EH (cell line): Measurements from ENCODE around the gene AP5S1.
A peak's percentile ranks its signal among the peaks of the same experiment; 100 is the strongest.
"Not testable (repeated sequence)": the region's sequence is repeated elsewhere in the genome, so short reads cannot be mapped to it uniquely, and the experiment has no call there.

Experiments
- DNase-seq: peaks from one replicate; pipeline ENCODE4 v3.0.0-alpha.2; 2015; ENCODE audit warnings: low read depth

The AP5S1 gene

GRCh38 chr20:3789201-3789600, 31.1 kb upstream of the AP5S1 start:
- not testable (repeated sequence) for DNase-seq

DNA sequence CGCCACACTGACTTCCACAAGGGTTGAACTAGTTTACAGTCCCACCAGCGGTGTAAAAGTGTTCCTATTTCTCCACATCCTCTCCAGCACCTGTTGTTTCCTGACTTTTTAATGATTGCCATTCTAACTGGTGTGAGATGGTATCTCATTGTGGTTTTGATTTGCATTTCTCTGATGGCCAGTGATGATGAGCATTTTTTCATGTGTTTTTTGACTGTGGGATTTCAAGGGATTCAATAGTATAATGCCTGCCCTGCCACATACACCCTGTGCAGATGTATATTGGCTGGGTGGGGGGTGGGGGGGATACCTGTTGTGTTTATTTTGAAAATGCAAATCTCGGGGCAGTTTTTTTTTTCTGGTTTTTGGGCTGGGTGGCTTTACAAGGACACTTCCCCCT, 26.2 kb upstream of the AP5S1 start:
- not testable (repeated sequence) for DNase-seq

- DNase-seq = no peak
These were observed 25.5 kb upstream of the AP5S1 start for GRCh38 chr20:3794701-3795420.

- DNase-seq = peak; percentile 92
These were observed 24.6 kb upstream of the AP5S1 start, which contains the start of gene CDC25B for GRCh38 chr20:3795511-3796468. CDC25B (plus strand) TSS chr20:3796310; CDS start chr20:3796532, 222 bp downstream.

DNA sequence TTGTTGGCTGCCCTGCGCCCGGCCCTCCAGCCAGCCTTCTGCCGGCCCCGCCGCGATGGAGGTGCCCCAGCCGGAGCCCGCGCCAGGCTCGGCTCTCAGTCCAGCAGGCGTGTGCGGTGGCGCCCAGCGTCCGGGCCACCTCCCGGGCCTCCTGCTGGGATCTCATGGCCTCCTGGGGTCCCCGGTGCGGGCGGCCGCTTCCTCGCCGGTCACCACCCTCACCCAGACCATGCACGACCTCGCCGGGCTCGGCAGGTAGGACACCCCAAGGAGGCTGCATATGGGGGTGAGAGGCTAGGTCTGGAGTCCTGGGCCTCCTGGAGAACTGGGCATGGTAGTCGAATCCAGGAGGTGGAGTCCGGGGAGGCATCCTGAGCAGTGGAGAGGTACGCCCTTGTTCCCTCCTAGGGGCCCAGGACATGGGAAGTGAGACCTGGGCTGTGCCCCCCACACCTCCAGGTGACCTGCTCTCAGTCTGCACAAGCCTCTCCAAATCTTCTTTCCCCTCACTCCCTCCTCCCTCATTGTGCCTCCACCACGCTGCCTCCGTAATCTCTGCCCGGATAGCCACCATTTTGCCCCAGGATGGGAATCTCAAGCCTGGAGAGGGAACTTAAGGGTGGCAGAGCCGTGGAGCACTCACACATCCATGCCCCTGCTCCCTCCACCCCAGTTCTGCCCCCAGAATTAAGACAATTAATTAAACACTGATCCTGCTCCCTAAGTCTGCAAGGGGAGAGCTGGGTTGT, 23.7 kb upstream of the AP5S1 start:
- DNase-seq = no peak

- no peak for DNase-seq
These were observed 23.2 kb upstream of the AP5S1 start for GRCh38 chr20:3797226-3797545.

GRCh38 chr20:3797592-3798372, 22.6 kb upstream of the AP5S1 start:
- DNase-seq = peak; percentile 69

DNA sequence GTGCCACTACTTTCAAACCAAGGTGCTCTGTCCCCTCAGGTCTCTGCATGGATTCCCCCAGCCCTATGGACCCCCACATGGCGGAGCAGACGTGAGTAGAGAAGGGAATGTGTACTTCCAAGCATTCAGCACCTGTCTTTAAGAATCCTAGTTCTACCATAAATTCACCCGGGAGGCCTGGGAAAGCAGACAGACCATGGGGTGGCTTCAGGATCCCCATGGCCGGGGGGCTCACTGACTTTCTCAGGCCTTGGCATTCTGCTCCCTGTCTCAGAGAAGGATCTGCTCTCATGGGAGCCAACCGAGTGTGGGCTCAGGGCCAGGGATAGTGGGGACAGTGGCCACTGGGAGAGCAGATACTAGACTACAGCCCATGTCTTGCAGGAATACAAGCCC, 22.0 kb upstream of the AP5S1 start:
- no peak for DNase-seq

GRCh38 chr20:3798908-3799248, 21.5 kb upstream of the AP5S1 start:
- no peak for DNase-seq

DNA sequence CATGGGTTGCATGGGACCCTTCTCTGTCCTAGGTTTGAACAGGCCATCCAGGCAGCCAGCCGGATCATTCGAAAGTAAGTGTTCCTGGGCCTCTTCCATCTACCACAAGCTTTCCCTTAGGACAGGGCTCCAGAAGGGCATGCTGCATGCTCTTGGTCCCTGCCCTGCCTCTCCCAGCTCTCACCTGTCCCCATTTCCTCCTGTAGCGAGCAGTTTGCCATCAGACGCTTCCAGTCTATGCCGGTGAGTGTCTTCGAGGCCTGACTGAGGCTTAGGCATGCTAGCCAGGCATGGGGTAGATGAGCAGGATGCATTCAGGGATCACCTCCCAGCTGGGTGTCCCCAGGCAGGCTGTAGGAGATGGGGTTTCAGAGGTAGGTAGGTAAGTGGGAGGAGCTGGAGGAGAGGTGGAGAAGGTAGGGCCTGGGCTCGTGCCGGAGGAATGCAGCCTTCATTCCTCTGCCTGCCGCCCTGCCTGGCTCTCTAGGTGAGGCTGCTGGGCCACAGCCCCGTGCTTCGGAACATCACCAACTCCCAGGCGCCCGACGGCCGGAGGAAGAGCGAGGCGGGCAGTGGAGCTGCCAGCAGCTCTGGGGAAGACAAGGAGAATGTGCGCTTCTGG, 20.0 kb upstream of the AP5S1 start:
- no peak for DNase-seq

- no peak for DNase-seq
These were observed 19.5 kb upstream of the AP5S1 start for GRCh38 chr20:3800878-3801260.

DNA sequence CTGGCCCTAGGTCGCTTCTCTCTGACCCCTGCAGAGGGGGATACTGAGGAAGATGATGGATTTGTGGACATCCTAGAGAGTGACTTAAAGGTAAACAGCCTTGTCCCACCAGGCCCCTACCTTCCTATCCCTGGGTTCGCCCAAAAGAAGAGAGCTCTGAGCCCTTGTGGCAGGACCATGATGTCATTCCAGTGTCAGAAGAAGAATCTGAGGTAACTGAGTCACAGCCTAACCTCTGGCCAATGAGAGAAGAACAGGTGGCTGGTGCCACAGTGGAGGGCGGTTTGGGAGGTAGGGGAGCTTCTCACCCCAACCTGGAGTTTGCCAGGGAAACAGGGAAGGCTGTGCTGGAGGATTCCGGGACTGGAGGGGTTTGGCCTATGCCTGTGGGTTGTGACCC, 19.0 kb upstream of the AP5S1 start:
- no peak for DNase-seq

GRCh38 chr20:3801846-3802245, 18.5 kb upstream of the AP5S1 start:
- no peak for DNase-seq

DNA sequence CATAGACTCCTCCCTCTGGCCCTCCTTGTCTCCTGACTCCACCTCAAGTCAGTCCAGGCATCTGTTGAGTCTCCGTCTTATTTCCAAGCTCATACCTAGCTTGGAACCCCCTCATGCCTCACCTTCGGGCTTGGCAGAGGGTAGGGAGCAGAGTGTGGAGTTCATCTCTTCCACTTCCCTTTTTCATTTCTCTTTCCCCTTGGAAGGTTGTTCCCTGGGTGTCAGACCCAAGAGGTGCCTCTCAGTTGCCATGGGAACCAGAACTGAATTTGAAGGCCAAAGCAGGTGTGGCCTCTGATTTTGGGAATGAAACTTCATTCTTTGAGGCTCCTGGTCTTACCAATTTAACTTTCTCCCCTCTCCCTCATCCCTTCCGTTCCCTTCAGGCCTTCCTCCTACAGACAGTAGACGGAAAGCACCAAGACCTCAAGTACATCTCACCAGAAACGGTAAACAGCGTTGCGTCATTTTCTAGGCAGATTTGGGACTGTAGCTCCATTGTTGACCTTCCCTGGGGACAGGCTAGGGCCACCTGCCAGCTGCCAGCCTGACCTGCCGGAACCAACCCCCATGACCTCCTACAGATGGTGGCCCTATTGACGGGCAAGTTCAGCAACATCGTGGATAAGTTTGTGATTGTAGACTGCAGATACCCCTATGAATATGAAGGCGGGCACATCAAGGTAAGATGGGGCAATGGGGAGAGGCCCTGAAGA, 17.7 kb upstream of the AP5S1 start:
- DNase-seq = no peak

GRCh38 chr20:3803289-3803688, 17.1 kb upstream of the AP5S1 start:
- DNase-seq = no peak

DNA sequence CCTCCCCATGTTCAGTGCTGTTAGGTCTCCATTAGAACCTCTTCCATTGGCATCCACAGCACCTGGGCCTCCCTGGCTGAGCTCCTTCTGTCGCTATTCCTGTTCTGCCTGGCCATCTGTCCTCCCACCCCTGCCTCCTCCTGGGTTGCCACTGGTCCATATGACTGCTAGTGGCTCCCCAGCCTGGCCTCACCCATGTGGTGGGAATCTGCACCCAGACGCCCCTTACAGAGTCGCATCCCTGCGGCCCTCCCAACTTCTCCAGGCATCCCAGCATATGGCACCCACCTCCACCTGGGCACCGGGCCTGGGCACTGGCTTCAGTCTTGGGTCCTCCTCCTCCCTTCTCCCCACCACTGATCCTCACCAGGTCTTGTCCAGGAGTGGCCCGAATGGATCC, 16.5 kb upstream of the AP5S1 start:
- no peak for DNase-seq

- no peak for DNase-seq
These were observed 16.0 kb upstream of the AP5S1 start for GRCh38 chr20:3804254-3804751.

DNA sequence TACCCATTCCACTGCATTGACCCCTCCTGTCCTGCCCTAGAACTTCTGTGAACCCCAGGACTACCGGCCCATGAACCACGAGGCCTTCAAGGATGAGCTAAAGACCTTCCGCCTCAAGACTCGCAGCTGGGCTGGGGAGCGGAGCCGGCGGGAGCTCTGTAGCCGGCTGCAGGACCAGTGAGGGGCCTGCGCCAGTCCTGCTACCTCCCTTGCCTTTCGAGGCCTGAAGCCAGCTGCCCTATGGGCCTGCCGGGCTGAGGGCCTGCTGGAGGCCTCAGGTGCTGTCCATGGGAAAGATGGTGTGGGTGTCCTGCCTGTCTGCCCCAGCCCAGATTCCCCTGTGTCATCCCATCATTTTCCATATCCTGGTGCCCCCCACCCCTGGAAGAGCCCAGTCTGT, 15.6 kb upstream of the AP5S1 start:
- no peak for DNase-seq

DNA sequence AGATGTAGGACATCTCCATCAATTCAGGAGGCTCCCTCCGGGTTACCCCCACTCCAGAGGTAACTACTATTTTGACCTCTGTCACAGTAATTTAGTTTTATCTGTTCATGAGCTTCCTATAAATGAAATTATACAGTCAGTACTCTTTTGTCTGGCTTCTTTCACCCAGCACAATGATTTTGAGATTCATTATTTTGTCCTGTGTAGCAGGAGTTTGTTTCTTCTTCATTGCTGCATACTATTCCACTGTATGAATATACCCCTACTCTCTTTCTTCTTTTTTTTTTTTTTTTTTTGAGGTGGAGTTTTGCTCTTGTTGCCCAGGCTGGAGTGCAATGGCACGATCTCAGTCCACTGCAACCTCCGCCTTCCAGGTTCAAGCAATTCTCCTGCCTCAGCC, 11.8 kb upstream of the AP5S1 start:
- DNase-seq = no peak

DNA sequence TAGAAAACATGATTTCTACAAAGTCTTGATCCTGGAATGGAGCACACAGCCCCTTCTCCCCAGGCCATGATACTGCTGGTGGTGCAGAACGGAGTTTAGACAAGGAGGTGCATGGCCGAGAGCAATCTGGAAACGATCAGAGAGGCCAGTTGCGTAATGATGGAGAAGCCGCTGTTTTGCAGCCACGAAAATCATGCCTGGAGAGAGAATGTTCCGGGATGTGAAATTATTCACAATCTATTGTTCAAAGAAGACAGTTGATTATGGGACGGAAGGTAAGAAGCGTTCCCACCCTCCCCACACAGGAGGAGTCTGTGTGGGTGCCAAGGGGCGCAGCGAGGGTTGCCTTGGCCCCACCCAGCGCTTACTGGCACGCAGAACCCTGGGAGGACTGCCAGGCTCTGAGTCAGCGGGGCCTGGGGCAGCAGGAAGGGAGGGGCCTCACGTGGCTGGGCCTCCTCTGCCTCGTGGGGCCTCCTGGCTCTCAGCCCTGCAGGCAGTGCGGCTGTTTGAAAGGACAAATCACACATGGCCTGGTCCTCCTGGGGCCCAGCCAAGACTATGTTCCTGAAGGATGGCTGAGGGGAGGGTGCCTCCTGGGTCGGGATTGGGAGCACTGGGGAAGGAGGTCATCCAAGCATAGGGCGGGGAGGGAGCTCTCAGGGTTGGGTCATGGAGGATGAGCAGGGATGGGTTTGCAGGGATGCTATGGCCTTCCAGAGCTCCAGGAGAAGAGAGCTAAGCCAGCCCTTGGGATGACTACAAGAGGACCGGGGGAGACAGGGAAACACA, 8.7 kb upstream of the AP5S1 start:
- DNase-seq = peak; percentile 99
